Cardiac muscle cell (in vitro differentiated cells and primary cell): Measurements from ENCODE around the gene SFRP5. TPM values are rescaled to one million over a fixed set of nuclear protein-coding genes. Genes with fewer than 3 reads are reported as not detected.
A peak's percentile ranks its signal among the peaks of the same experiment; 100 is the strongest.

Experiments
- DNase-seq, 2 donors: peaks; one replicate each; pipeline versions ENCODE4 v3.0.0 to v3.0.0-alpha.2; 2010 to 2017; ENCODE audit warnings: low read depth in 1 of 2, low spot score in 1 of 2
- H3K27ac ChIP-seq: fragments of 200-600 bp; sonication (generic); 2 replicates; pipeline ENCODE4 v1.5.1; 2016
- H3K27me3 ChIP-seq: fragments of 200-600 bp; sonication (generic); 2 replicates; pipeline ENCODE4 v1.6.0; 2016; ENCODE audit warnings: control low read depth
- H3K36me3 ChIP-seq: fragments of 200-600 bp; sonication (generic); 2 replicates; pipeline ENCODE4 v1.5.1; 2016; ENCODE audit warnings: control low read depth
- H3K4me1 ChIP-seq: fragments of 200-600 bp; sonication (generic); 2 replicates; pipeline ENCODE4 v1.8.1; 2017; ENCODE audit warnings: low read depth, mild to moderate bottlenecking, mixed run types
- H3K4me3 ChIP-seq: fragments of 200-600 bp; sonication (generic); 2 replicates; pipeline ENCODE4 v1.5.1; 2016; ENCODE audit warnings: mild to moderate bottlenecking
- H3K9me3 ChIP-seq: fragments of 200-600 bp; sonication (generic); 2 replicates; pipeline ENCODE4 v1.5.1; 2017; ENCODE audit warnings: low read depth, mild to moderate bottlenecking, control low read depth
- polyA plus RNA-seq: library from polyadenylated mRNA; unstranded; fragments of >200 nt; fragmentation: Nextera tagmentation; extraction: Ambion mirVana; gene quantifications from 2 replicates; pipeline ENCODE4 v1.2.1, GENCODE V29; 2016
- total RNA-seq: library from RNA; depleted of rRNA; stranded (reverse); fragments of >200 nt; gene quantifications from 2 replicates; pipeline ENCODE4 v1.2.3, GENCODE V29; 2016
- TF ChIP-seq, protein P1 (sequence below): IDR thresholded peaks from 2 replicates; pipeline ENCODE4 v1.5.1; 2012; ENCODE audit warnings: low read depth, mild to moderate bottlenecking, low read length

The SFRP5 gene
- total and polyA plus RNA-seq, 2 experiments from 2014 or later: 23.7 to 38.2 TPM

GRCh38 chr10:97734021-97734420 is 37.8 kb downstream of the SFRP5 start:
- no peak for DNase-seq
- peaks cover 7% of the 10 kb centered on the region for H3K4me1 ChIP-seq
- no peaks in the 10 kb centered on the region for H3K9me3 ChIP-seq
- no peak overlapping the region for H3K27ac ChIP-seq
- no peak overlapping the region for H3K4me3 ChIP-seq
- TF ChIP-seq, protein P1, sequence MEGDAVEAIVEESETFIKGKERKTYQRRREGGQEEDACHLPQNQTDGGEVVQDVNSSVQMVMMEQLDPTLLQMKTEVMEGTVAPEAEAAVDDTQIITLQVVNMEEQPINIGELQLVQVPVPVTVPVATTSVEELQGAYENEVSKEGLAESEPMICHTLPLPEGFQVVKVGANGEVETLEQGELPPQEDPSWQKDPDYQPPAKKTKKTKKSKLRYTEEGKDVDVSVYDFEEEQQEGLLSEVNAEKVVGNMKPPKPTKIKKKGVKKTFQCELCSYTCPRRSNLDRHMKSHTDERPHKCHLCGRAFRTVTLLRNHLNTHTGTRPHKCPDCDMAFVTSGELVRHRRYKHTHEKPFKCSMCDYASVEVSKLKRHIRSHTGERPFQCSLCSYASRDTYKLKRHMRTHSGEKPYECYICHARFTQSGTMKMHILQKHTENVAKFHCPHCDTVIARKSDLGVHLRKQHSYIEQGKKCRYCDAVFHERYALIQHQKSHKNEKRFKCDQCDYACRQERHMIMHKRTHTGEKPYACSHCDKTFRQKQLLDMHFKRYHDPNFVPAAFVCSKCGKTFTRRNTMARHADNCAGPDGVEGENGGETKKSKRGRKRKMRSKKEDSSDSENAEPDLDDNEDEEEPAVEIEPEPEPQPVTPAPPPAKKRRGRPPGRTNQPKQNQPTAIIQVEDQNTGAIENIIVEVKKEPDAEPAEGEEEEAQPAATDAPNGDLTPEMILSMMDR: no peak
- peaks cover 4% of the 10 kb centered on the region for H3K27me3 ChIP-seq
- H3K36me3 ChIP-seq: no peaks in the 10 kb centered on the region

- H3K4me3 ChIP-seq: no peak overlapping the region
- TF ChIP-seq, protein P1: no peak
- H3K36me3 ChIP-seq: no peaks in the 10 kb centered on the region
- H3K27me3 ChIP-seq: peaks cover 4% of the 10 kb centered on the region
- H3K4me1 ChIP-seq: peaks cover 6% of the 10 kb centered on the region
- H3K9me3 ChIP-seq: no peaks in the 10 kb centered on the region
- no peak for DNase-seq
- no peak overlapping the region for H3K27ac ChIP-seq
Measured at GRCh38 chr10:97733256-97733655, 38.5 kb downstream of the SFRP5 start.

DNA sequence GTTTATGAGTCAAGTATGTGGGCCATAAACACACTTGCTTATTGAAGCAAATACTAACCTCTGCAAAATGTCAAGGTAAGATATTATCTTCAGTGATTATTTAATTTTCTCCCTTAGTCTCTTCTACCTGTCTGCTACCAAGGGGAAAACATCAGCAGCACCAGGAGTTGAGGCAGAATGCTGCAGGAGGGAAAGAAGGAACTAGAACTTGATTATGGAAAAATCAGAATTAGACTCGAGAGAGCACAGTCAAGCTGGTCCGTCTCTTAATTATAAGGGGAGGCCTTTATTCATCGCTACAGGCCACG is 39.8 kb downstream of the SFRP5 start:
- Histone ChIP-seq H3K4me1 (no peaks in the 10 kb centered on the region), H3K27ac (no peak overlapping the region), H3K27me3 (peaks cover 4% of the 10 kb centered on the region), H3K4me3 (no peak overlapping the region), H3K36me3 (no peaks in the 10 kb centered on the region), H3K9me3 (no peaks in the 10 kb centered on the region)
- DNase-seq: no peak
- TF ChIP-seq, protein P1: no peak

DNA sequence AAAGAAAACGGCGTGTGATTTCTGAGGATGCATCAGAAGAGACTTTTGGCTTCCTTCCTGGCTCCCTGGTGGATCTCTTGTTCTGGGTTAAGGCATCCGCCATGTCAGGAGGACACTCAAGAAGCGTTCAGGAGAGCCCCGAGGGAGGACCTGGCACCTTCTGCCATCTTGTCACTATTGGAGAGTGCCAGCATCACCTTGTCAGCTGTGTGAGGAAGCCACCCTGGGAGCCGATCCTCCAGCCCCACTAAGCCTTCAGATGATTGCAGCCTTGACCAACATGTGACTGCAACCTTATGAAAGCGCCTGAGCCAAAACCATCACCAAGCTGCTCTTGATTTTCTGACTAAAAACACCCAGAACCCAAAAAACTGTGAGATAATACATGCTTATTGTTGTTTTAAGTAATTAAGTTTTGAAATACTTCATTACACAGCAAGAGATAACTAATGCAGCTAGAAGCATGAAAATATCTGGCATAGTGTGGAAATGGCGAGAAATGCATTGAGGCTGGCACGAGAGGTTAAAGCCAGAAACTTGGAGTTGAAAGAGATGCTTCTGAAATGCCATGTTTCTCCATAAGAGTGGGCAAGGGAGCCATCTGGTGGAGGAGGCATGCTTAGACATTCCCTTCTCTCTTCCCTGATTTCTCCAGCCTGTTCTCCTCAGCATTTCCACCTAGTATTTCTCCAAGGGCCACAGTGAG is 40.3 kb downstream of the SFRP5 start:
- TF ChIP-seq, protein P1: peak; percentile 87
- Histone ChIP-seq H3K36me3 (no peaks in the 10 kb centered on the region), H3K27ac (no peak overlapping the region), H3K27me3 (peaks cover 4% of the 10 kb centered on the region), H3K4me3 (no peak overlapping the region), H3K9me3 (no peaks in the 10 kb centered on the region), H3K4me1 (no peaks in the 10 kb centered on the region)
- peak; percentile 83 to 84 for DNase-seq

- Histone ChIP-seq H3K4me3 (no peak overlapping the region), H3K27ac (no peak overlapping the region), H3K9me3 (no peaks in the 10 kb centered on the region), H3K27me3 (no peaks in the 10 kb centered on the region), H3K36me3 (no peaks in the 10 kb centered on the region), H3K4me1 (no peaks in the 10 kb centered on the region)
- TF ChIP-seq, protein P1: no peak
- DNase-seq: no peak
Measured at GRCh38 chr10:97729014-97729413, 42.8 kb downstream of the SFRP5 start.
